ENCODE measurements around the gene PGLYRP4.

The PGLYRP4 gene

GRCh38 chr1:153357853-153358690, 9.4 kb upstream of the PGLYRP4 start, which contains the start of gene S100A9:
Gene S100A9 (plus strand): TSS chr1:153357854. CDS start chr1:153358284, 430 bp downstream.
- Histone ChIP-seq H3K9me3 (replicated peaks; ENCODE audit: insufficient read depth, low read length) (no peaks in the 10 kb centered on the region), H3K4me3 (ENCODE audit: low read length) (no peak within 1 kb of the TSS), H3K27ac (ENCODE audit: low read length) (no peak within 1 kb of the TSS), H2AFZ (ENCODE audit: low read length) (0 out of 2 replicates have a peak within 1 kb of the TSS, but pooled peaks have one; percentile 3), H3K4me2 (ENCODE audit: low read depth, low read length) (no peak within 1 kb of the TSS), H3K9me2 (replicated peaks; ENCODE audit: insufficient read depth, low read length) (no peaks in the 10 kb centered on the region), H3K27me3 (replicated peaks; ENCODE audit: insufficient read depth, low read length) (no peaks in the 10 kb centered on the region), H3K36me3 (replicated peaks; ENCODE audit: insufficient read depth, low read length) (no peaks in the 10 kb centered on the region), H4K20me1 (ENCODE audit: insufficient read depth, low read length) (no peaks in the 10 kb centered on the region), H3K4me1 (ENCODE audit: low read length) (0 out of 2 replicates have a peak, but pooled peaks cover 3% of the 10 kb centered on the region), H3K9ac (ENCODE audit: low read length) (no peak within 1 kb of the TSS), H3F3A (ENCODE audit: insufficient read depth, low read length) (no peaks in the 10 kb centered on the region), H3K79me2 (ENCODE audit: low read length) (no peaks in the 10 kb centered on the region)
- TF ChIP-seq EZH2 (optimal IDR thresholded peaks at IDR 0.05; ENCODE audit: low read depth, low read length) = no peak
- DNase-seq = no peak

- no peak overlapping the region for H3K4me2 ChIP-seq (ENCODE audit: low read depth, low read length)
- H3K4me3 ChIP-seq (ENCODE audit: low read length) = no peak overlapping the region
- H3K27me3 ChIP-seq (replicated peaks; ENCODE audit: insufficient read depth, low read length) = no peaks in the 10 kb centered on the region
- 0 out of 2 replicates have a peak overlapping the region, but pooled peaks have one; percentile 3 for H2AFZ ChIP-seq (ENCODE audit: low read length)
- no peaks in the 10 kb centered on the region for H3K9me3 ChIP-seq (replicated peaks; ENCODE audit: insufficient read depth, low read length)
- H3K79me2 ChIP-seq (ENCODE audit: low read length) = no peaks in the 10 kb centered on the region
- no peaks in the 10 kb centered on the region for H4K20me1 ChIP-seq (ENCODE audit: insufficient read depth, low read length)
- no peaks in the 10 kb centered on the region for H3F3A ChIP-seq (ENCODE audit: insufficient read depth, low read length)
- DNase-seq = no peak
- no peaks in the 10 kb centered on the region for H3K36me3 ChIP-seq (replicated peaks; ENCODE audit: insufficient read depth, low read length)
- no peaks in the 10 kb centered on the region for H3K9me2 ChIP-seq (replicated peaks; ENCODE audit: insufficient read depth, low read length)
- H3K4me1 ChIP-seq (ENCODE audit: low read length) = 0 out of 2 replicates have a peak, but pooled peaks cover 3% of the 10 kb centered on the region
- no peak overlapping the region for H3K27ac ChIP-seq (ENCODE audit: low read length)
- TF ChIP-seq EZH2phosphoT487 (IDR thresholded peaks at IDR 0.05; ENCODE audit: low read length) = no peak
- TF ChIP-seq EZH2 (optimal IDR thresholded peaks at IDR 0.05; ENCODE audit: low read depth, low read length) = no peak
- no peak for TF ChIP-seq CTCF (IDR thresholded peaks at IDR 0.05; ENCODE audit: low read length)
- H3K9ac ChIP-seq (ENCODE audit: low read length) = no peak overlapping the region
These were observed 8.6 kb upstream of the PGLYRP4 start for GRCh38 chr1:153357076-153357852.

GRCh38 chr1:153356392-153357075, 7.9 kb upstream of the PGLYRP4 start:
- H3K4me3 ChIP-seq (ENCODE audit: low read length) = no peak overlapping the region
- no peaks in the 10 kb centered on the region for H3K36me3 ChIP-seq (replicated peaks; ENCODE audit: insufficient read depth, low read length)
- H3K9ac ChIP-seq (ENCODE audit: low read length) = no peak overlapping the region
- H3K9me3 ChIP-seq (replicated peaks; ENCODE audit: insufficient read depth, low read length) = no peaks in the 10 kb centered on the region
- TF ChIP-seq EZH2 (optimal IDR thresholded peaks at IDR 0.05; ENCODE audit: low read depth, low read length) (no peak), EZH2phosphoT487 (IDR thresholded peaks at IDR 0.05; ENCODE audit: low read length) (no peak), CTCF (IDR thresholded peaks at IDR 0.05; ENCODE audit: low read length) (no peak)
- H3F3A ChIP-seq (ENCODE audit: insufficient read depth, low read length) = no peaks in the 10 kb centered on the region
- H3K9me2 ChIP-seq (replicated peaks; ENCODE audit: insufficient read depth, low read length) = no peaks in the 10 kb centered on the region
- no peak overlapping the region for H3K4me2 ChIP-seq (ENCODE audit: low read depth, low read length)
- no peaks in the 10 kb centered on the region for H4K20me1 ChIP-seq (ENCODE audit: insufficient read depth, low read length)
- no peak overlapping the region for H2AFZ ChIP-seq (ENCODE audit: low read length)
- H3K27me3 ChIP-seq (replicated peaks; ENCODE audit: insufficient read depth, low read length) = no peaks in the 10 kb centered on the region
- H3K27ac ChIP-seq (ENCODE audit: low read length) = no peak overlapping the region
- no peak for DNase-seq
- 0 out of 2 replicates have a peak, but pooled peaks cover 3% of the 10 kb centered on the region for H3K4me1 ChIP-seq (ENCODE audit: low read length)
- H3K79me2 ChIP-seq (ENCODE audit: low read length) = no peaks in the 10 kb centered on the region
